Gastrocnemius medialis (tissue), 4 donors: ENCODE results near the gene ATP6AP1. TPM values are rescaled to one million over a fixed set of nuclear protein-coding genes. Genes with fewer than 3 reads are reported as not detected.

Experiments
- ATAC-seq, 2 donors: fragments of 150-250 bp; one replicate each; pipeline ENCODE4 v1.9.1; 2016
- DNase-seq, 2 donors: peaks; one replicate each; pipeline ENCODE4 v3.0.0-alpha.2; 2019
- H3K27ac ChIP-seq, 4 donors: fragments of 200-600 bp; sonication (generic); 1 replicate in 1 of 4; 2 replicates in 3 of 4; pipeline ENCODE4 v1.5.1; 2016 to 2018; ENCODE audit warnings: mild to moderate bottlenecking in 2 of 4, moderate library complexity in 1 of 4
- H3K27me3 ChIP-seq, 3 donors: fragments of 200-600 bp; sonication (generic) in 2 of 3; 1 replicate in 1 of 3; 2 replicates in 2 of 3; pipeline versions ENCODE4 v1.5.1 to v1.6.0; 2016 to 2019; ENCODE audit warnings: mild to moderate bottlenecking in 1 of 3, moderate library complexity in 1 of 3
- H3K36me3 ChIP-seq, 2 donors: fragments of 200-600 bp; sonication (generic) in 1 of 2; one replicate each; pipeline ENCODE4 v1.5.1; 2017 to 2018
- H3K4me1 ChIP-seq, 2 donors: fragments of 200-600 bp; sonication (generic) in 1 of 2; one replicate each; pipeline ENCODE4 v1.5.1; 2016 to 2017; ENCODE audit warnings: mild to moderate bottlenecking in 2 of 2
- H3K4me3 ChIP-seq, 4 donors: fragments of 200-600 bp; sonication (generic) in 3 of 4; 1 replicate in 1 of 4; 2 replicates in 3 of 4; pipeline ENCODE4 v1.5.1; 2016 to 2019; ENCODE audit warnings: mild to moderate bottlenecking in 2 of 4
- H3K9me3 ChIP-seq, 3 donors: fragments of 200-600 bp; sonication (generic) in 2 of 3; 1 replicate in 1 of 3; 2 replicates in 2 of 3; pipeline ENCODE4 v1.5.1; 2016 to 2019
- CTCF ChIP-seq, 5 experiments: fragments of 450-650 bp in 3 of 5; fragments of 200-600 bp in 2 of 5; sonication (generic) in 2 of 5; IDR thresholded peaks in 4 of 5; conservative IDR thresholded peaks in 1 of 5; 1 replicate in 4 of 5; 2 replicates in 1 of 5; pipeline ENCODE4 v1.5.1; 2016 to 2019; ENCODE audit warnings: antibody characterized with exemption in 5 of 5, mild to moderate bottlenecking in 3 of 5, moderate library complexity in 3 of 5
- POLR2A ChIP-seq, 2 donors: fragments of 450-650 bp; IDR thresholded peaks; one replicate each; pipeline ENCODE4 v1.6.1; 2017; ENCODE audit warnings: antibody characterized with exemption in 2 of 2, mild to moderate bottlenecking in 2 of 2, moderate library complexity in 2 of 2
- in situ Hi-C, 4 donors: fragments of 200-750 bp; cut with MboI; loops; one replicate each; pipeline versions ENCODE4 v1.15.0 to v1.8.0; 2017; ENCODE audit warnings: low sequenced_read_pairs in 4 of 4
- intact Hi-C: fragments of 100-400 bp; cut with DNase I; formaldehyde crosslinking; loops from one replicate; pipeline ENCODE4 v1.15.1; 2023; ENCODE audit warnings: low total_unique reads
- total RNA-seq, 4 donors: library from RNA; depleted of rRNA; stranded (reverse); fragments of >200 nt; gene quantifications; one replicate each; pipeline versions ENCODE4 v1.1.0 to v1.2.3, GENCODE V29; 2016

The ATP6AP1 gene
- total RNA-seq, 4 donors from 2014 or later, result 16.7 to 37.8 (median 26.2) TPM

GRCh38 chrX:154452823-154453222, 24.3 kb downstream of the ATP6AP1 start:
- in situ Hi-C loops (no loop called here), intact Hi-C loops (no loop called here)
- no peak for TF ChIP-seq POLR2A (IDR thresholded peaks at IDR 0.05)
- no peak for TF ChIP-seq CTCF (IDR thresholded peaks at IDR 0.05 in 4 of 5, conservative IDR thresholded peaks at IDR 0.05 in 1 of 5)
- peaks cover 0 to 27% of the 10 kb centered on the region in 2 donors for H3K36me3 ChIP-seq
- ATAC-seq (no peak), DNase-seq (no peak)
- no peaks in the 10 kb centered on the region for H3K4me1 ChIP-seq
- H3K27me3 ChIP-seq, result no peaks in the 10 kb centered on the region
- H3K4me3 ChIP-seq, result no peak overlapping the region
- H3K27ac ChIP-seq, result no peak overlapping the region
- H3K9me3 ChIP-seq, result no peaks in the 10 kb centered on the region

GRCh38 chrX:154457491-154458115, 29.1 kb downstream of the ATP6AP1 start:
- Histone ChIP-seq H3K36me3 (no peaks in the 10 kb centered on the region), H3K27ac (peak overlapping the region in 2 of 4 donors; percentile 50 to 58), H3K4me1 (no peaks in the 10 kb centered on the region), H3K9me3 (no peaks in the 10 kb centered on the region), H3K27me3 (no peaks in the 10 kb centered on the region), H3K4me3 (peak overlapping the region; percentile 29 to 59 (median 39))
- ATAC-seq (peak; percentile 36 to 49), DNase-seq (no peak)
- in situ Hi-C loops, result no loop called here
- TF ChIP-seq CTCF (IDR thresholded peaks at IDR 0.05 in 4 of 5, conservative IDR thresholded peaks at IDR 0.05 in 1 of 5), result no peak
- TF ChIP-seq POLR2A (IDR thresholded peaks at IDR 0.05), result no peak
- intact Hi-C loops, result no loop called here

GRCh38 chrX:154458116-154458953, 29.9 kb downstream of the ATP6AP1 start, which contains the start of gene PLXNA3:
PLXNA3 (plus strand) TSS chrX:154458281; CDS start chrX:154460184, 1,903 bp downstream.
- H3K36me3 ChIP-seq, result no peaks in the 10 kb centered on the region
- intact Hi-C loops (no loop called here), in situ Hi-C loops (no loop called here)
- H3K4me1 ChIP-seq, result no peaks in the 10 kb centered on the region
- peak within 1 kb of the TSS in 3 of 4 donors; percentile 24 to 58 (median 55) for H3K27ac ChIP-seq
- DNase-seq (no peak), ATAC-seq (peak; percentile 50 to 81)
- peak within 1 kb of the TSS; percentile 35 to 61 (median 52) for H3K4me3 ChIP-seq
- H3K27me3 ChIP-seq, result no peaks in the 10 kb centered on the region
- TF ChIP-seq POLR2A (IDR thresholded peaks at IDR 0.05) (peak; percentile 57 to 85), CTCF (IDR thresholded peaks at IDR 0.05 in 4 of 5, conservative IDR thresholded peaks at IDR 0.05 in 1 of 5) (no peak)
- H3K9me3 ChIP-seq, result no peaks in the 10 kb centered on the region

GRCh38 chrX:154458954-154459778, 30.7 kb downstream of the ATP6AP1 start:
- Histone ChIP-seq H3K27me3 (no peaks in the 10 kb centered on the region), H3K4me3 (peak overlapping the region; percentile 34 to 61 (median 52)), H3K4me1 (no peaks in the 10 kb centered on the region), H3K9me3 (no peaks in the 10 kb centered on the region), H3K27ac (peak overlapping the region in 3 of 4 donors; percentile 24 to 58 (median 55)), H3K36me3 (no peaks in the 10 kb centered on the region)
- DNase-seq, result peak in 1 of 2 donors; percentile 36
- in situ Hi-C loops (no loop called here), intact Hi-C loops (no loop called here)
- no peak for TF ChIP-seq POLR2A (IDR thresholded peaks at IDR 0.05)
- no peak for TF ChIP-seq CTCF (IDR thresholded peaks at IDR 0.05 in 4 of 5, conservative IDR thresholded peaks at IDR 0.05 in 1 of 5)
- ATAC-seq, result peak in 1 of 2 donors; percentile 36
